Neural progenitor cell (in vitro differentiated cells): ENCODE results near the gene PITPNC1.

ENCODE experiments used
- EZH2 ChIP-seq: fragments of 200-600 bp; sonication (generic); IDR thresholded peaks from 2 replicates; pipeline ENCODE4 v1.6.1; 2017; ENCODE audit warnings: antibody characterized with exemption, mild to moderate bottlenecking, moderate library complexity
- EZH2phosphoT487 ChIP-seq: fragments of 200-600 bp; sonication (generic); IDR thresholded peaks from 2 replicates; pipeline ENCODE4 v1.6.1; 2017; ENCODE audit warnings: antibody characterized with exemption
- TF ChIP-seq, protein P1 (sequence below): fragments of 200-600 bp; sonication (generic); IDR thresholded peaks from 2 replicates; pipeline ENCODE4 v1.5.1; 2017; ENCODE audit warnings: antibody characterized with exemption, mild to moderate bottlenecking

- TF ChIP-seq, protein P1, sequence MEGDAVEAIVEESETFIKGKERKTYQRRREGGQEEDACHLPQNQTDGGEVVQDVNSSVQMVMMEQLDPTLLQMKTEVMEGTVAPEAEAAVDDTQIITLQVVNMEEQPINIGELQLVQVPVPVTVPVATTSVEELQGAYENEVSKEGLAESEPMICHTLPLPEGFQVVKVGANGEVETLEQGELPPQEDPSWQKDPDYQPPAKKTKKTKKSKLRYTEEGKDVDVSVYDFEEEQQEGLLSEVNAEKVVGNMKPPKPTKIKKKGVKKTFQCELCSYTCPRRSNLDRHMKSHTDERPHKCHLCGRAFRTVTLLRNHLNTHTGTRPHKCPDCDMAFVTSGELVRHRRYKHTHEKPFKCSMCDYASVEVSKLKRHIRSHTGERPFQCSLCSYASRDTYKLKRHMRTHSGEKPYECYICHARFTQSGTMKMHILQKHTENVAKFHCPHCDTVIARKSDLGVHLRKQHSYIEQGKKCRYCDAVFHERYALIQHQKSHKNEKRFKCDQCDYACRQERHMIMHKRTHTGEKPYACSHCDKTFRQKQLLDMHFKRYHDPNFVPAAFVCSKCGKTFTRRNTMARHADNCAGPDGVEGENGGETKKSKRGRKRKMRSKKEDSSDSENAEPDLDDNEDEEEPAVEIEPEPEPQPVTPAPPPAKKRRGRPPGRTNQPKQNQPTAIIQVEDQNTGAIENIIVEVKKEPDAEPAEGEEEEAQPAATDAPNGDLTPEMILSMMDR = peak; percentile 42
- no peak for TF ChIP-seq EZH2
- no peak for TF ChIP-seq EZH2phosphoT487
Measured at GRCh38 chr17:67359960-67360791, 16.9 kb upstream of the PITPNC1 start.
